Stimulated activated naive CD8-positive, alpha-beta T cell treated with anti-CD3 and anti-CD28 coated beads, Interleukin-15, amount 100 ng/mL, for 72 hours (primary cell): ENCODE results near the gene NRP2.

ENCODE experiments used
- ATAC-seq: fragments of 150-1000 bp; cut with Tn5 transposase; 2 replicates; pipeline ENCODE4 v1.10.0; 2021; ENCODE audit warnings: mild to moderate bottlenecking, moderate library complexity
- DNase-seq, 2 donors: peaks; one replicate each; pipeline ENCODE4 v3.0.0; 2021 to 2022
- H3K27ac Mint-ChIP-seq, 2 donors: one replicate each; pipeline ENCODE4 v1.8.0; 2022; ENCODE audit warnings: mild to moderate bottlenecking in 2 of 2, mixed read lengths in 2 of 2, moderate library complexity in 2 of 2
- H3K27me3 Mint-ChIP-seq: one replicate; pipeline ENCODE4 v1.8.0; 2022; ENCODE audit warnings: mixed read lengths
- H3K4me1 Mint-ChIP-seq: one replicate; pipeline ENCODE4 v1.8.0; 2022; ENCODE audit warnings: mild to moderate bottlenecking, mixed read lengths
- H3K4me3 Mint-ChIP-seq, 2 donors: one replicate each; pipeline ENCODE4 v1.8.0; 2022; ENCODE audit warnings: mild to moderate bottlenecking in 2 of 2, mixed read lengths in 2 of 2, moderate library complexity in 1 of 2
- H3K9me3 Mint-ChIP-seq, 2 donors: one replicate each; pipeline ENCODE4 v1.8.0; 2022; ENCODE audit warnings: mixed read lengths in 2 of 2

Gene NRP2

GRCh38 chr2:205741256-205741978 lies 59.1 kb downstream of the NRP2 start:
- no peak overlapping the region for H3K4me3 Mint-ChIP-seq
- no peak for DNase-seq

GRCh38 chr2:205743137-205743536 lies 60.8 kb downstream of the NRP2 start:
- no peaks in the 10 kb centered on the region for H3K9me3 Mint-ChIP-seq
- no peak for ATAC-seq
- peaks cover 37% of the 10 kb centered on the region for H3K27me3 Mint-ChIP-seq
- no peak overlapping the region for H3K4me3 Mint-ChIP-seq
- H3K27ac Mint-ChIP-seq: no peak overlapping the region
- H3K4me1 Mint-ChIP-seq: no peaks in the 10 kb centered on the region
- DNase-seq: no peak

More at GRCh38 chr2:205741256-205741978, 59.1 kb downstream of the NRP2 start:
- Mint-ChIP-seq H3K4me1 (no peaks in the 10 kb centered on the region), H3K27ac (peak overlapping the region; percentile 2 to 52), H3K27me3 (peaks cover 38% of the 10 kb centered on the region), H3K9me3 (no peaks in the 10 kb centered on the region)
- ATAC-seq: no peak

DNA sequence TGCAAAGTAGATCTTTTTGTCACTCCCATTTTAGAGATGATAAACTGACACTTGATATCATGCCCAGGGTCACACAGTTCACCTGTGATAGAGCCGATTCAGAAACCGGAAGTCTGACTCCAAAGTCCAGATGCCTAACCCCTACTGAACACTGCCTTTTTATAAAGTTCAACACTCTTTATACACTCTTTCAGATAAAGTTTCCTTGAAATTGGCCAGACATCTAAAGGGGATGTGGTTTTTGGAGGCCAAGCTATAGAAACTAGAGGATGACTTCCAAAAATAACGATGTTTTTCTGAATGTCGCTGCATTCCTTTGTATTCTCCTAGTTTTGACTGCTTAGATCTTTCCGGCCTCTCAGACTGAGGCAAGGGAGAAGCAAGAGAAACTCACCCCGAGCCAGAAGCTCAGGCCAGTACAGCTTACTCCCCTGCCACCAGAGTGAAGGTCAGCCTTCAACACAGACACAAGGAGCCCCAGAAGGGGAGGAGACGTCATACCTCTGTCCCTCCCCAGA lies 61.8 kb downstream of the NRP2 start:
- H3K4me1 Mint-ChIP-seq: no peaks in the 10 kb centered on the region
- DNase-seq (no peak), ATAC-seq (no peak)
- H3K4me3 Mint-ChIP-seq: no peak overlapping the region
- no peaks in the 10 kb centered on the region for H3K9me3 Mint-ChIP-seq
- H3K27ac Mint-ChIP-seq: no peak overlapping the region
- peaks cover 29% of the 10 kb centered on the region for H3K27me3 Mint-ChIP-seq

DNA sequence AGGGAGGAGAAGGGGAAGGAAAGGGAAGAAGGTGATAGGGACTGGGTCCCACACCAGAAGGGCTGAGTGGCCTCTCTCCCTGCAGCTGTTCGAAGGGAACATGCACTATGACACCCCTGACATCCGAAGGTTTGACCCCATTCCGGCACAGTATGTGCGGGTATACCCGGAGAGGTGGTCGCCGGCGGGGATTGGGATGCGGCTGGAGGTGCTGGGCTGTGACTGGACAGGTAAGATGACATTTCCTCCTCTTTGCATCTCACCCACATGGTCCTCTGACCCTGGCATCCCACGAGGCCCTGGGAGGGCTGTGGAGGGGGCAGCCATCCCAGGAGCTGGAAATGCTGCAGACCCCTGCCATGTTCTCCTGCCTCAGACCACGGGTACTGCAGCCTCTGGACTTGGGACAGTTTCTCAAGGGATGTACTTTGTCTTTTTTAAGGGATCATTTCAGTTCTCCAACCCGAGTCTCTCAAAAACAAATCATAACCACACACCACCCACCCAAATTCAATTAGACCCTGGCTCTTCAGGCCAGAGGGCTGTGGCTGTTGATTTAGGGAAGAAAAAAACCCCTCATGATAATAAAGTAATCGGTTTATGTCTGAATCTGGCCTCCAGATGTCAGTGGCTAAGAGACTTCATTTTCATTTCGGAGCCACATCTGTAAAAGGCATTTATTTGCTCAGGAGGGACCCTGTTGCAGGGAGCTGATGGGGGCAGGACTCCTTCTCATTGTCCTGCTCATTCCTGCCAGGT lies 63.5 kb downstream of the NRP2 start:
- no peak overlapping the region for H3K27ac Mint-ChIP-seq
- ATAC-seq (no peak), DNase-seq (no peak)
- H3K9me3 Mint-ChIP-seq: no peaks in the 10 kb centered on the region
- H3K4me1 Mint-ChIP-seq: no peaks in the 10 kb centered on the region
- no peak overlapping the region for H3K4me3 Mint-ChIP-seq
- peaks cover 30% of the 10 kb centered on the region for H3K27me3 Mint-ChIP-seq

- DNase-seq: no peak
- no peak for ATAC-seq
- Mint-ChIP-seq H3K27ac (no peak overlapping the region), H3K4me1 (no peaks in the 10 kb centered on the region), H3K27me3 (peaks cover 27% of the 10 kb centered on the region), H3K4me3 (no peak overlapping the region), H3K9me3 (no peaks in the 10 kb centered on the region)
Measured at GRCh38 chr2:205746420-205746785, 64.1 kb downstream of the NRP2 start.

- DNase-seq (no peak), ATAC-seq (no peak)
- Mint-ChIP-seq H3K27me3 (peaks cover 26% of the 10 kb centered on the region), H3K27ac (no peak overlapping the region), H3K4me3 (no peak overlapping the region), H3K4me1 (no peaks in the 10 kb centered on the region), H3K9me3 (no peaks in the 10 kb centered on the region)
Measured at GRCh38 chr2:205747829-205748386, 65.6 kb downstream of the NRP2 start.

GRCh38 chr2:205748639-205749038 lies 66.3 kb downstream of the NRP2 start:
- no peak for ATAC-seq
- H3K4me3 Mint-ChIP-seq: no peak overlapping the region
- H3K27ac Mint-ChIP-seq: no peak overlapping the region
- peaks cover 26% of the 10 kb centered on the region for H3K27me3 Mint-ChIP-seq
- no peaks in the 10 kb centered on the region for H3K4me1 Mint-ChIP-seq
- H3K9me3 Mint-ChIP-seq: no peaks in the 10 kb centered on the region
- DNase-seq: no peak

DNA sequence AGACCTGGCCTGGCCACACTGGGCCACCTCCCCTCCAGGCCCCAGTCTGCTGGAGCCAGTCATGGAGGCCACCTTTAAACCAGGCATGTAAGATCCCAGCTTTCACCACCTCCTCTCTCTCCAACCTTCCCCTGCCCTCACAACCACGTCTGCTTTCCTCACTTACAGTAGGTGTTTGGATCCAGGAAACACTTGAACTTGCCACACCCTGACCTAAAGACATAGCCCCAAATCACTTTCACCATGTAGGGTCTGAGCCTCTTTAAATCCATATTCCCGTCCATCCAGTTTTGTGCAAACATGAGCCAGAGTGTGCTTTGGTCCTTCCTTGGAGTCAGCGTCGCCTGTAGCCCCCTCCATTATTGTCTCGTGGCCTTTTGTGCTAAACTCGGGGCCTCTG lies 66.8 kb downstream of the NRP2 start:
- Mint-ChIP-seq H3K27me3 (peaks cover 26% of the 10 kb centered on the region), H3K4me3 (no peak overlapping the region), H3K4me1 (no peaks in the 10 kb centered on the region), H3K27ac (no peak overlapping the region), H3K9me3 (no peaks in the 10 kb centered on the region)
- ATAC-seq (no peak), DNase-seq (no peak)

- DNase-seq (no peak), ATAC-seq (no peak)
- H3K4me3 Mint-ChIP-seq: no peak overlapping the region
- no peak overlapping the region for H3K27ac Mint-ChIP-seq
- H3K9me3 Mint-ChIP-seq: no peaks in the 10 kb centered on the region
- no peaks in the 10 kb centered on the region for H3K4me1 Mint-ChIP-seq
- H3K27me3 Mint-ChIP-seq: peaks cover 18% of the 10 kb centered on the region
Measured at GRCh38 chr2:205750797-205751196, 68.5 kb downstream of the NRP2 start.

- no peaks in the 10 kb centered on the region for H3K4me1 Mint-ChIP-seq
- peaks cover 18% of the 10 kb centered on the region for H3K27me3 Mint-ChIP-seq
- no peaks in the 10 kb centered on the region for H3K9me3 Mint-ChIP-seq
- no peak for DNase-seq
- no peak for ATAC-seq
- H3K27ac Mint-ChIP-seq: no peak overlapping the region
- H3K4me3 Mint-ChIP-seq: no peak overlapping the region
Measured at GRCh38 chr2:205751569-205752031, 69.3 kb downstream of the NRP2 start.

DNA sequence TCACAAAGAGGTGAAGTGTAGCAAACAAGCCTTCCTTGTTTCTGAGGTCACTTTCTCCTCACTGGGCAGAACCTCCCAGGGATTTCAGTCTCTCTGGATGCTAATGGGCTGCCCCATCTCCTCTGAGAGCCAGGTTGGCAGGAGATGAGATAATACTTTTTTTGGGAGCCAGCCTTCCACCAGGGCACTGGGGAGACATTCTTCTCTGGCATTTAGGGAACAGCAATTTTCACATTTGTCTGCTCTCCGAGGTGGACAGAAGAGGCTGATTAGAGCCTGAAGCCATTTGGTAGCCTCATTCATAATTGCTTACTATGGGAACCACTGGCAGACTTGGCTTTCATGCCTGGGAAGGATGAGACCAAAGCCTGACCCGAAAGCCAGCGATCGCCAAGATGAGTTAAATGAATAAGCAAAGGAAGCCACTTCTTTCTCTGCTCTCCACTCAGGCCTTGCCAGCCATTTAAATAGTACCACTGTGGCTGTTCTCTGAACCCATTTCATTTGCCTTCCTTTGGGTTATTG lies 70.1 kb downstream of the NRP2 start:
- DNase-seq (no peak), ATAC-seq (no peak)
- H3K9me3 Mint-ChIP-seq: no peaks in the 10 kb centered on the region
- H3K4me3 Mint-ChIP-seq: no peak overlapping the region
- peaks cover 18% of the 10 kb centered on the region for H3K27me3 Mint-ChIP-seq
- no peak overlapping the region for H3K27ac Mint-ChIP-seq
- no peaks in the 10 kb centered on the region for H3K4me1 Mint-ChIP-seq

GRCh38 chr2:205752924-205753323 lies 70.6 kb downstream of the NRP2 start:
- Mint-ChIP-seq H3K9me3 (no peaks in the 10 kb centered on the region), H3K27me3 (peaks cover 18% of the 10 kb centered on the region), H3K4me1 (no peaks in the 10 kb centered on the region), H3K27ac (no peak overlapping the region), H3K4me3 (no peak overlapping the region)
- no peak for ATAC-seq
- no peak for DNase-seq

- H3K9me3 Mint-ChIP-seq: no peaks in the 10 kb centered on the region
- ATAC-seq (no peak), DNase-seq (no peak)
- no peak overlapping the region for H3K27ac Mint-ChIP-seq
- H3K4me1 Mint-ChIP-seq: no peaks in the 10 kb centered on the region
- H3K27me3 Mint-ChIP-seq: peaks cover 16% of the 10 kb centered on the region
- H3K4me3 Mint-ChIP-seq: no peak overlapping the region
Measured at GRCh38 chr2:205754285-205754923, 72.1 kb downstream of the NRP2 start.

DNA sequence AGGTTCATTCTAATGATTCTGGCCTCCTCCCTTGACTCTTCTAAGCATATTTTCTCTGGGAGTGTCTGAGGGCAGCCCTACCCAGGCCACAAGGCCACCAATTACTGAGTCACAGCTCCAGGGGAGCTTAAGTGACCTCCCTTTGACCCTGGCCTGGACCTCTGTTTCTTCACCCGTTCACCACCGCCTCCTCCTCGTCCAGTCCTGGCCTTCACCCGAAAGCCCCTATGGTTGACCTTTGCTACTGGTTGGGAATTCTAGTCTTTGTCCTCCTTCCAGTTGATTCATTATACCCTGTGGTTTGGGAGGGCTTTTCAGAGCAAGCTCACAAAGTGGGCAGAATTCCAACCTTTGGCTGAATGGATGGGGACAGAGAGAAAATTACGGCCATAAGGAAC lies 72.6 kb downstream of the NRP2 start:
- Mint-ChIP-seq H3K4me3 (no peak overlapping the region), H3K9me3 (no peaks in the 10 kb centered on the region), H3K27me3 (peaks cover 11% of the 10 kb centered on the region), H3K4me1 (no peaks in the 10 kb centered on the region), H3K27ac (no peak overlapping the region)
- DNase-seq (no peak), ATAC-seq (no peak)

DNA sequence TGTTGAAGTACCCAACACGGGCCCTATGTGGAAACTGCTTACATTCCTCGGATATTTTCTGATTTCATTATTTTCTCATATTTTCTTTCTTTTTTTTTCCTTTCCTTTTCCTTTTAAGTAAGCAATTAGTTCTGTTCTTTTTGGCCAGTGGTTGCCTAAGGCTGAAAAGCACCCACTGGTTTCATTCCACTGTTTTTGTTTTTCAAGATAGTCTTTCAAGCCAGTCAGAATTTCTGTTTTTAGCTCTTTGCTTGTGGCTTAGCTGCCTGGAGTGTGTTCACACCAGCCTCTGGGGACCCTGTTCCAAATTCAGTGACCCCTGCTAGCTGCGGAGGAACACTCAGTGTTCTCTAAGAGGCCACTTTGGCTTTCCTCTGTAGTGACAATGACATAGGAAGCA lies 73.6 kb downstream of the NRP2 start:
- Mint-ChIP-seq H3K4me1 (no peaks in the 10 kb centered on the region), H3K27me3 (peaks cover 11% of the 10 kb centered on the region), H3K27ac (no peak overlapping the region), H3K9me3 (no peaks in the 10 kb centered on the region), H3K4me3 (no peak overlapping the region)
- ATAC-seq: no peak
- DNase-seq: no peak
